Measurements from ENCODE around the gene TFDP1.

GRCh38 chr13:113607889-113608635 is 23.5 kb downstream of the TFDP1 start:
- no peak for TF ChIP-seq CTCF (IDR thresholded peaks at IDR 0.05)
- TF ChIP-seq POLR2A (IDR thresholded peaks at IDR 0.05): no peak

Measured in vagina (tissue), 2 donors.